Activated naive CD8-positive, alpha-beta T cell (primary cell): ENCODE results near the gene CYP2E1.
"Not testable (repeated sequence)": the region's sequence is repeated elsewhere in the genome, so short reads cannot be mapped to it uniquely, and the experiment has no call there.

Experiments
- H3K27ac Mint-ChIP-seq: one replicate; pipeline ENCODE4 v1.8.0; 2021; ENCODE audit warnings: mixed read lengths
- H3K27me3 Mint-ChIP-seq: one replicate; pipeline ENCODE4 v1.8.0; 2021; ENCODE audit warnings: mixed read lengths
- H3K36me3 Mint-ChIP-seq: one replicate; pipeline ENCODE4 v1.8.0; 2021; ENCODE audit warnings: mixed read lengths
- H3K4me1 Mint-ChIP-seq: one replicate; pipeline ENCODE4 v1.8.0; 2021; ENCODE audit warnings: low read depth, mixed read lengths
- H3K4me3 Mint-ChIP-seq: one replicate; pipeline ENCODE4 v1.8.0; 2021; ENCODE audit warnings: mild to moderate bottlenecking, mixed read lengths
- H3K9me3 Mint-ChIP-seq: one replicate; pipeline ENCODE4 v1.8.0; 2021; ENCODE audit warnings: low read depth, mixed read lengths

The CYP2E1 gene

GRCh38 chr10:133541441-133541975 lies 14.3 kb downstream of the CYP2E1 start:
- not testable (repeated sequence) for H3K9me3 Mint-ChIP-seq, H3K36me3 Mint-ChIP-seq, H3K27ac Mint-ChIP-seq, H3K4me1 Mint-ChIP-seq, H3K27me3 Mint-ChIP-seq, H3K4me3 Mint-ChIP-seq

- Mint-ChIP-seq H3K27ac (no peak overlapping the region), H3K9me3 (peaks cover 15% of the 10 kb centered on the region), H3K4me3 (no peak overlapping the region), H3K4me1 (peaks cover 9% of the 10 kb centered on the region), H3K36me3 (peaks cover 7% of the 10 kb centered on the region), H3K27me3 (peaks cover 24% of the 10 kb centered on the region)
These were observed 17.3 kb downstream of the CYP2E1 start for GRCh38 chr10:133544506-133544905.

GRCh38 chr10:133554600-133554999 lies 27.4 kb downstream of the CYP2E1 start:
- Mint-ChIP-seq H3K27ac (no peak overlapping the region), H3K4me1 (no peaks in the 10 kb centered on the region), H3K9me3 (no peaks in the 10 kb centered on the region), H3K27me3 (peaks cover 7% of the 10 kb centered on the region), H3K36me3 (no peaks in the 10 kb centered on the region), H3K4me3 (no peak overlapping the region)

DNA sequence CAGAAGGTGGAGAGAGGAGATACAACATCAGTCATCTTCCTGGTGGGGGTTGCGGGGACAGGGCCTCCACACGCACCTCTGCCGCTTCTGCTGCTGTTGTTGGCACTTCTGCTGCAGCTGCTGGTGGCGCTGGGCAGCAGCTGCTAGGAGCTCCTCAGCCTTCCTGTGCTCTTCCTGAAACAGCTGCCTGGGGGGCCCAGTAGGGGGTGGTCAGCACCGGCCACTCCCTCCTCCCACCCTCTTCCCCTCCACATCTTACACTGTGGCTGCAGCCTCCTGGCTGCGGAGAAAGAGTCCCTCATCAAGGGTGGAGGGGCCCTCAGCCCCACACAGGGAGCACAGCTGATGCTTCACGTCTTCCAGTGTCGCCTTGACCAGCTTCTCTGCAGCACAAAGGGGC lies 28.4 kb downstream of the CYP2E1 start:
- H3K4me3 Mint-ChIP-seq, result no peak overlapping the region
- no peaks in the 10 kb centered on the region for H3K36me3 Mint-ChIP-seq
- H3K4me1 Mint-ChIP-seq, result no peaks in the 10 kb centered on the region
- no peaks in the 10 kb centered on the region for H3K9me3 Mint-ChIP-seq
- no peak overlapping the region for H3K27ac Mint-ChIP-seq
- peaks cover 6% of the 10 kb centered on the region for H3K27me3 Mint-ChIP-seq

DNA sequence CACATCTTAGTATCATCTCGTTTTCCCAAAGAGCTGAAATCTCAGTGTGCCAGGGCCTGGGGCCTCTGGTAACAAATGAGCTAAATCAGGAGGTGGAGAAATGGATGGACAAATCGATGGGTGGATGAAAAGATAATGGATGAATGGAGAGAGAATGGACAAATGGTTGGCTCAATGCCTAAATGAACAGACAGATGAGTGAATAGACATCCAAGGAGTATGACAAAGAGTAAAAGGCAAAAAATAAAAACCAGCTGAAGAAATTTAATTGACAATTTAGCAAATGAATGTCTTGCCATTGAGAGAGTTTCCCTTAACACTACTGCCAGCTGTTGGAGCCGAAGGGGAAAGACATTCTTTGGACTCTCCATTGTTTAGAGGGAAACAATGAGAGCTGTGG lies 30.2 kb downstream of the CYP2E1 start:
- Mint-ChIP-seq H3K9me3 (no peaks in the 10 kb centered on the region), H3K27ac (no peak overlapping the region), H3K4me3 (no peak overlapping the region), H3K36me3 (no peaks in the 10 kb centered on the region), H3K4me1 (no peaks in the 10 kb centered on the region), H3K27me3 (peaks cover 6% of the 10 kb centered on the region)

- peaks cover 6% of the 10 kb centered on the region for H3K27me3 Mint-ChIP-seq
- H3K36me3 Mint-ChIP-seq, result peaks cover 2% of the 10 kb centered on the region
- H3K27ac Mint-ChIP-seq, result no peak overlapping the region
- H3K4me1 Mint-ChIP-seq, result no peaks in the 10 kb centered on the region
- no peak overlapping the region for H3K4me3 Mint-ChIP-seq
- H3K9me3 Mint-ChIP-seq, result no peaks in the 10 kb centered on the region
These were observed 32.1 kb downstream of the CYP2E1 start for GRCh38 chr10:133559216-133559615.

GRCh38 chr10:133564816-133565215 lies 37.7 kb downstream of the CYP2E1 start:
- Mint-ChIP-seq H3K27ac (no peak overlapping the region), H3K4me3 (no peak overlapping the region), H3K36me3 (peaks cover 2% of the 10 kb centered on the region), H3K9me3 (no peaks in the 10 kb centered on the region), H3K27me3 (peaks cover 7% of the 10 kb centered on the region), H3K4me1 (no peaks in the 10 kb centered on the region)

DNA sequence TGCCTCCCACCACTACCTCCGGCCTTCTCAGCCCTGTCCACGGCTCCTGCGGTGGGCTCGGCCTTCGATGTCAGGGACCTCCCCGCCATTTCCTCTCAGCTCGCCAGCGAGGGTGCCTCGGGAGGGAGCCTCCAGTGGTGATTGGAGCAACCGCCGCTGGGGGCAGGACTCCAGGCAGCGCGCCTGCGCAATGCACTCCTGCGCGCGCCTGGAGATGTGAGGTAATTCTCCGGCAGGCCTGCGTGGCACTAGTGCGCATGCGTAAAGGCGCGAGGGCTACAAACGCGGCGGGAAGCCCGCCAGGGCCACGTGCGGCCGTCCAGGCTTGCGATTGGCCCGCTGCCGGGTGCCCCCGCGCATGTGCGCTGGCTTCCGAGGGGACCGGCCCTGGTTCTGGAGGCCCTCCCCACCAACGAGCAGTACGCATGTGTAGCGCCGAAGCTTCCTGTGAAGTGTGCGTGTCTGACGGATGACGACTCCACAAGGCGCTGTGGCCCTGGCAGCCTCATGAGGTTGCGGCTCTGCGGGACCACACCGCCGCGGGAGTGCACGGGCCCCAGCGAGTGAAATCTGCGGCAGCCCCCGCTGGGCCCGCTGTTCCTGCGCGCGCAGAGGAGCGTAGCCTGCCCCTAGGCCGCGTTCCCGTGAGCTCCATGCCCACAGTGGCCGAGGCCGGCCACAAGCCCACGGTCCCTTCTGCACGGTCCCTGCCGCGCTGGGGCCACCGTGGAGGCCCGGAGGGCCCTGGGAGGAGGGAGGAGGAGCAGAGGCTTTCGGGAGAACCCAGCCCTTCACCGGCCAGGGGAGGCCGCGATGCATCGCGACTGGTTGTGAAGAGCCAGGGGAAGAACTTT lies 38.5 kb downstream of the CYP2E1 start, which contains the start of gene SYCE1:
SYCE1 (minus strand) TSS at position 143 of the 854 bp plus-strand sequence; CDS start at position 89, 54 bp downstream.
- no peak within 1 kb of the TSS for H3K27ac Mint-ChIP-seq
- H3K4me3 Mint-ChIP-seq, result no peak within 1 kb of the TSS
- no peaks in the 10 kb centered on the region for H3K4me1 Mint-ChIP-seq
- H3K9me3 Mint-ChIP-seq, result no peaks in the 10 kb centered on the region
- peaks cover 7% of the 10 kb centered on the region for H3K27me3 Mint-ChIP-seq
- peaks cover 2% of the 10 kb centered on the region for H3K36me3 Mint-ChIP-seq

DNA sequence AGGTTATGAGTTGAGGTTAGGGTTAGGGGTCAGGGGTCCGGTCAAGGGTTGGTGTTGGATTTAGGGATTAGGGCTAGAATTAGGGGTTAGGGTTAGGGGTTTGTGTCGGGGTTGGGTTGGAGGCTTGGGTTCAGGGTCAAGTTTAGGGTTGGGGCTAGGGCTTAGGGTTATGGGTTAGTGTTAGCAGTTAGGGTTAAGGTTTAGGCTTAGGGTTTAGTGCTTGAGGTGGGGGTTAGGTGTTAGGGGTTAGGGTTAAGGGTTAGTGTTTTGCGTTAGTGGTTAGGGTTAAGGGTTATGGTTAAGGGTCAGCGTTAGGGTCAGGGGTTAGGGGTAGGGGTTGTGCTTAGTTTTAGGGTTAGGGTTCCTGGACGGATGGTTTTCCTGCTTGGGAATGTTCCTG lies 40.0 kb downstream of the CYP2E1 start:
- no peak overlapping the region for H3K4me3 Mint-ChIP-seq
- H3K27me3 Mint-ChIP-seq, result peaks cover 7% of the 10 kb centered on the region
- peaks cover 2% of the 10 kb centered on the region for H3K36me3 Mint-ChIP-seq
- no peaks in the 10 kb centered on the region for H3K9me3 Mint-ChIP-seq
- no peaks in the 10 kb centered on the region for H3K4me1 Mint-ChIP-seq
- H3K27ac Mint-ChIP-seq, result no peak overlapping the region

DNA sequence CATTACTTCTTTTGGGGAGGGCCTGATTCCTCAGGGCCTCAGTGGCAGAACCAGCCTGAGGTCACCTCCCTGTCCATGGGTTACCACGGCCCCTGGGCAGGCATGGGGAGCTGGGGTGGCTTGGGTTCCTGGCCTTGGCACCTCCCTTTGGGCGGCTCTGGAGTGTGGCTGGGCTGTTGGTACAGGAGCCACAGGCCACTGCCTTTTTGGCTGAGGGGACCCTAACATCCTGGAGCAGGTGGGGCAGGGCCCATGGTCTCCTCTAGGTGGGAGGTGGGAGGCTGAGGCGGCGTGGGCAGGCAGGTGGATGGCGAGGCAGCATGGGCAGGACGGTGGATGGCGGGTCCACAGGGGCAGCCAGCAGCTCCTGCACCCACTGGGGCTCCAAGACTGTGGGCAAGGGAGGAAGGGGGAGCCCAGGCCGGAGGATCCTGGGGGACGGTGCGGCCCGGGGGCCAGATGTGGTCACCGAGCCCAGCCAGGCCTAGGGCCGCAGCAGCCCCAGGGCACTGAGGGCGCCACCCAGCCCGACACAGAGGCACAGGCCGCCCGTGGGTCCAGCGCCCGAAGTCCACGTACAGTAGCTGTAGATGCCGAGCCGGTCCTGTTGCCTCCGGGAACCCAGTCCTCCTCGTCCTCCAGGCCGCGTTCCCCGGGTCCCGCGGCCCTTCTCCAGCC lies 40.6 kb downstream of the CYP2E1 start:
- Mint-ChIP-seq H3K4me3 (no peak overlapping the region), H3K27me3 (peaks cover 7% of the 10 kb centered on the region), H3K9me3 (peaks cover under 1% of the 10 kb centered on the region), H3K36me3 (peaks cover 2% of the 10 kb centered on the region), H3K4me1 (no peaks in the 10 kb centered on the region), H3K27ac (no peak overlapping the region)

DNA sequence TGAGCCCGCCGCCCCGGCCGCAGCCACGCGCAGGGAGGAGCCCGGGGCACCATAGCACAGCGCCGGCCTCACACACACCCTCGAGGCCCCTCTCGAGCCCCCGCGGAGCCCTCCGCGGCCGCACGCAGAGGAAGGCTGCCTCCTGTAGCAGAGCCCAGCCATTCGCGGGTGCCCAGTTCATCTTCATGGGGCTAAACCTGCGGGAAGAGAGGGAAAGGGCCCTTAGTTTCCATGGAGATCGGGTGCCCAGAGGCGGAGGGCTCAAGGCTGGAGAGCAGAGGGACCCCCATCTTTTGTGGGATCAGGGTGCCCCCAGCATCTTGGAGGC lies 41.1 kb downstream of the CYP2E1 start:
- Mint-ChIP-seq H3K4me1 (no peaks in the 10 kb centered on the region), H3K27me3 (peaks cover 9% of the 10 kb centered on the region), H3K27ac (no peak overlapping the region), H3K36me3 (peaks cover 6% of the 10 kb centered on the region), H3K4me3 (no peak overlapping the region), H3K9me3 (peaks cover 5% of the 10 kb centered on the region)

- not testable (repeated sequence) for H3K9me3 Mint-ChIP-seq, H3K27ac Mint-ChIP-seq, H3K36me3 Mint-ChIP-seq, H3K4me3 Mint-ChIP-seq, H3K4me1 Mint-ChIP-seq, H3K27me3 Mint-ChIP-seq
These were observed 41.8 kb downstream of the CYP2E1 start for GRCh38 chr10:133568831-133569527.

DNA sequence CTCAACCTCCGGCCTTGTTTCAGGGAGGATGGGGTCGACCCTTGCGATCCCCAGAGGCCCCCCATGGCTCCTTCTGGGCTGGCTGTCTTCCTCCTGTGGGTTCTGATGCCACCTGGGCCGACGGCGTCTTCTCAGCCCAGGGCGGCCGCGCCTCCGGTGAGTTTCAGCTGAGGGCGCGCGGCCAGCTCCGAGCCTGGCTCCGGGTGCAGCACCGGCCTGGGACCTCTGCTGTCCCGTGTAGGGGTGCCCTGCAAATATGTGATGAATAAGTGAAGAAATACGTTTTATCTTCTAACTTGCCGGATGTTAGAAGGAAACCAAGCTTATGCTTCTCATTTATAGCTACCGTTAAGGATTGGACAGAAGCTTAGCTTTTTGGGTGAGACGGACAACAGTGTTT lies 42.6 kb downstream of the CYP2E1 start:
- H3K9me3 Mint-ChIP-seq, H3K27ac Mint-ChIP-seq, H3K4me1 Mint-ChIP-seq, H3K4me3 Mint-ChIP-seq, H3K27me3 Mint-ChIP-seq, H3K36me3 Mint-ChIP-seq: not testable (repeated sequence)

GRCh38 chr10:133572055-133572454 lies 44.9 kb downstream of the CYP2E1 start:
- not testable (repeated sequence) for H3K27me3 Mint-ChIP-seq, H3K4me1 Mint-ChIP-seq, H3K36me3 Mint-ChIP-seq, H3K4me3 Mint-ChIP-seq, H3K27ac Mint-ChIP-seq, H3K9me3 Mint-ChIP-seq

GRCh38 chr10:133573460-133573859 lies 46.3 kb downstream of the CYP2E1 start:
- H3K9me3 Mint-ChIP-seq, H3K4me1 Mint-ChIP-seq, H3K4me3 Mint-ChIP-seq, H3K36me3 Mint-ChIP-seq, H3K27ac Mint-ChIP-seq, H3K27me3 Mint-ChIP-seq: not testable (repeated sequence)
